Peyer's patch (tissue), 4 donors: ENCODE measurements around the gene WNT8A. TPM values are rescaled to one million over a fixed set of nuclear protein-coding genes. Genes with fewer than 3 reads are reported as not detected.

Source experiments
- DNase-seq, 3 donors: peaks; one replicate each; pipeline ENCODE4 v3.0.0-alpha.2; 2017 to 2019
- H3K27ac ChIP-seq, 4 donors: fragments of 200-600 bp; sonication (generic); one replicate each; pipeline ENCODE4 v1.5.1; 2016 to 2019
- H3K27me3 ChIP-seq, 2 donors: fragments of 200-600 bp; sonication (generic); one replicate each; pipeline ENCODE4 v1.5.1; 2019
- H3K36me3 ChIP-seq, 3 donors: fragments of 200-600 bp; sonication (generic); one replicate each; pipeline ENCODE4 v1.5.1; 2016 to 2019
- H3K4me1 ChIP-seq, 4 donors: fragments of 200-600 bp; sonication (generic); one replicate each; pipeline ENCODE4 v1.5.1; 2016 to 2019
- H3K4me3 ChIP-seq, 4 donors: fragments of 200-600 bp; sonication (generic); 1 replicate in 3 of 4; 2 replicates in 1 of 4; pipeline ENCODE4 v1.5.1; 2016 to 2019; ENCODE audit warnings: mild to moderate bottlenecking in 1 of 4
- H3K9me3 ChIP-seq, 4 donors: fragments of 200-600 bp; sonication (generic); one replicate each; pipeline ENCODE4 v1.5.1; 2016 to 2019; ENCODE audit warnings: mild to moderate bottlenecking in 1 of 4
- CTCF ChIP-seq, 6 experiments: fragments of 450-650 bp in 4 of 6; fragments of 200-600 bp in 2 of 6; sonication (generic) in 1 of 6; IDR thresholded peaks; one replicate each; pipeline ENCODE4 v1.5.1; 2017 to 2019; ENCODE audit warnings: antibody characterized with exemption in 6 of 6, mild to moderate bottlenecking in 3 of 6, moderate library complexity in 1 of 6
- POLR2A ChIP-seq, 2 donors: fragments of 450-650 bp; IDR thresholded peaks; one replicate each; pipeline ENCODE4 v1.5.1; 2017; ENCODE audit warnings: antibody characterized with exemption in 2 of 2, mild to moderate bottlenecking in 2 of 2, moderate library complexity in 2 of 2
- small RNA-seq, 2 donors: library from RNA; depleted of rRNA; stranded (forward); fragments of <200 nt; gene quantifications; one replicate each; pipeline ENCODE3, GENCODE V24; 2016
- total RNA-seq, 4 donors: library from RNA; depleted of rRNA; stranded (reverse); fragments of >200 nt; gene quantifications; one replicate each; pipeline ENCODE4 v1.1.0, GENCODE V29; 2016

WNT8A gene
- total RNA-seq, 4 donors from 2014 or later = not detected

DNA sequence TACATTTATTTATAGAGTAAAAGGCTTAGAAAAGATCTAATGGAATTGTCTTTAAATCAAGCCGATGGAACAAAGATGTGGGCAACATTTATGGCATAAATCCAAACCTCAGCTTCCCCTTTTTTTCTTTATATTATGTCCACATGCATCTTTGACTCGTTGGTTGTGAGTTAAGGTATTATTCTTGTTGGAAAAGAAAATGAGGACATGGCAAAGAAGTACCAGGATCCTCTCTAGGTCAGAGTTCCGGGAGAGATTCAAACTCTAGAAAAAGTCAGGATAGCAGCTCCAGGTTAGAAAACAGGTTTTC lies 55.9 kb downstream of the WNT8A start:
- H3K27me3 ChIP-seq = no peaks in the 10 kb centered on the region
- no peak overlapping the region for H3K27ac ChIP-seq
- no peak for DNase-seq
- no peaks in the 10 kb centered on the region for H3K36me3 ChIP-seq
- no peak for TF ChIP-seq CTCF (IDR thresholded peaks at IDR 0.05)
- TF ChIP-seq POLR2A (IDR thresholded peaks at IDR 0.05) = no peak
- no peaks in the 10 kb centered on the region for H3K9me3 ChIP-seq
- H3K4me1 ChIP-seq = peaks cover 0 to 7% (median 0%) of the 10 kb centered on the region in 4 donors
- H3K4me3 ChIP-seq = no peak overlapping the region

DNA sequence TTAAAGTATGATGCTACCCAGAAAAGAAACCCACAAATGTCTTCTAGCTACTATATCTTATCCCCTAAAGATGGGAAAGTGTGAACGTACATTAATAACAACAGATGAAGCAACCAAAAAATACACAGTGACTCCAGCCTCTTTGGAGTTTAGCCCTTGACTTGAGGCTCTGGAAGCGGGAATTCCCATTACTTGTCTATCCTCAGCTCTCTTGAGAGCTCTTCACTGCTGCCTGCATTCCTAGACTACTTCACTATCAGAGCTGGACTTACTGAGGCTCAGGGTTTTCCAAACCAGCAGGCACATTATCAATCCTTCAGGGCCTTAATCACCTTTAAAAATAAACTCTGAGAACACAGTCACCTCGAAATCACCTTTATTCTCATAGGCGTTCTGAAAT lies 56.4 kb downstream of the WNT8A start:
- H3K4me1 ChIP-seq = peaks cover 0 to 7% (median 0%) of the 10 kb centered on the region in 4 donors
- H3K36me3 ChIP-seq = no peaks in the 10 kb centered on the region
- no peaks in the 10 kb centered on the region for H3K9me3 ChIP-seq
- no peak overlapping the region for H3K27ac ChIP-seq
- no peaks in the 10 kb centered on the region for H3K27me3 ChIP-seq
- DNase-seq = no peak
- no peak for TF ChIP-seq CTCF (IDR thresholded peaks at IDR 0.05)
- no peak for TF ChIP-seq POLR2A (IDR thresholded peaks at IDR 0.05)
- H3K4me3 ChIP-seq = no peak overlapping the region

Small RNA genes within 50 kb of the gene (small RNA-seq; reads per million reads assigned to genes)
- gene RNU6-1148P = 0 reads per million in 2 donors
- 0 reads per million in 2 donors for gene RNU6-460P
- gene RNU6-888P = 0 reads per million in 2 donors

Other genes starting within 250 kb of the WNT8A start
- gene MYOT, start 216.2 kb upstream of the WNT8A start, total RNA-seq = 1 to 10 TPM; 1.1 to 5.7 (median 4.2) TPM
- not detected for gene PKD2L2, start 194.6 kb upstream of the WNT8A start, total RNA-seq
- 10 to 100 TPM; 21.9 to 92.4 (median 32.7) TPM for gene FAM13B, start 51.0 kb upstream of the WNT8A start, total RNA-seq
- under 1 TPM in 1 of 4 donors, not detected in 3; 0.70 TPM for gene NME5, start 55.4 kb downstream of the WNT8A start, total RNA-seq
- 100 to 1,000 TPM in 1 of 4 donors, 10 to 100 TPM in 3; 42.2 to 130 (median 70.8) TPM for gene BRD8, start 94.6 kb downstream of the WNT8A start, total RNA-seq
- gene KIF20A, start 95.1 kb downstream of the WNT8A start, total RNA-seq = 1 to 10 TPM; 2.3 to 9.1 (median 5.6) TPM
- gene CDC23, start 129.3 kb downstream of the WNT8A start, total RNA-seq = 10 to 100 TPM in 3 of 4 donors, 1 to 10 TPM in 1; 9.3 to 24.8 (median 10.6) TPM
- not detected for gene GFRA3, start 190.6 kb downstream of the WNT8A start, total RNA-seq
- gene CDC25C, start 247.8 kb downstream of the WNT8A start, total RNA-seq = 1 to 10 TPM in 1 of 4 donors, under 1 TPM in 3; 0.88 to 4.1 (median 0.94) TPM